22Rv1 (cell line): ENCODE data around the gene ZIC2.

Source experiments
- CTCF ChIP-seq: fragments of 450-650 bp; IDR thresholded peaks from 2 replicates; pipeline ENCODE4 v1.5.1; 2017; ENCODE audit warnings: mild to moderate bottlenecking
- ZFX ChIP-seq: fragments of 450-650 bp; IDR thresholded peaks from 2 replicates; pipeline ENCODE4 v1.6.1; 2017; ENCODE audit warnings: antibody characterized with exemption, borderline replicate concordance

- no peak for TF ChIP-seq ZFX
- no peak for TF ChIP-seq CTCF
Measured at GRCh38 chr13:99997702-99998214, 16.2 kb downstream of the ZIC2 start.
